PFSK-1 (cell line): Measurements from ENCODE around the gene TSPAN15.

ENCODE experiments used
- FOXP2 ChIP-seq: optimal IDR thresholded peaks from 2 replicates; pipeline ENCODE3; 2011; ENCODE audit warnings: borderline replicate concordance, control low read depth, inconsistent platforms; ENCODE audit not compliant: insufficient read depth; ENCODE audit errors: extremely low read length, extremely low read depth
- POLR2AphosphoS5 ChIP-seq: IDR thresholded peaks from 2 replicates; pipeline ENCODE4 v1.6.1; 2012; ENCODE audit warnings: low read depth, mild to moderate bottlenecking, control low read depth, low read length, moderate library complexity
- REST ChIP-seq, 2 experiments: IDR thresholded peaks; 2 replicates each; pipeline versions ENCODE4 v1.6.1 to v1.8.0; 2011 to 2012; ENCODE audit warnings: low read depth in 2 of 2, low read length in 2 of 2, control low read depth in 1 of 2, inconsistent platforms in 1 of 2, mild to moderate bottlenecking in 1 of 2, moderate library complexity in 1 of 2; ENCODE audit not compliant: insufficient read depth in 1 of 2
- SIN3A ChIP-seq: IDR thresholded peaks from 2 replicates; pipeline ENCODE4 v1.6.1; 2012; ENCODE audit warnings: mild to moderate bottlenecking, low read length, moderate library complexity, borderline replicate concordance; ENCODE audit not compliant: insufficient read depth
- TAF1 ChIP-seq: IDR thresholded peaks from 2 replicates; pipeline ENCODE4 v1.6.1; 2012; ENCODE audit warnings: low read length, control low read depth, borderline replicate concordance; ENCODE audit not compliant: insufficient read depth

DNA sequence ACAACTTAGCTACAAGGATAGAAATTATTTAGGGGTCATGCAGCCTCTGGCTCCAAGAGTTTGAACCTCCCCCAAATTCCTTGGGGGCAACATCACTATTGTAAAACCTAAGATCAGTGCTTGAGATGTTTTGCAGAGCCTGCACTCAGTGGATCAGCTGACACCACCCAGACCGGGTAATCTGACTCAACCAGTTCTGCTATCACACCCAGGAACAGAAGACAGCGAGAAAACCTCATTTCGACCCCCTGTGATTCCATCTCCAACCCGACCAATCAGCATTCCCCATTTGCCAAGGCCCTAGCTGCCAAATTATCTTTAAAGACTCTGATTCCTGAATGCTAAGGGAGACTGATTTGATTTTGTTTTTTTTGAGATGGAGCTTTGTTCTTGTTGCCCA lies 39.8 kb upstream of the TSPAN15 start:
- TF ChIP-seq SIN3A (no peak), REST (IDR thresholded peaks at IDR 0.05; ENCODE audit: insufficient read depth in 1 of 2, low read depth in 2 of 2, low read length in 2 of 2) (no peak), POLR2AphosphoS5 (no peak), TAF1 (no peak), FOXP2 (no peak)
